C4-2B (cell line): ENCODE measurements around the gene SH3RF1.

Experiments used
- CTCF ChIP-seq: fragments of 450-650 bp; conservative IDR thresholded peaks from 2 replicates; pipeline ENCODE4 v1.5.1; 2017; ENCODE audit warnings: mild to moderate bottlenecking
- ZFX ChIP-seq: fragments of 450-650 bp; IDR thresholded peaks from 2 replicates; pipeline ENCODE4 v1.6.1; 2017

DNA sequence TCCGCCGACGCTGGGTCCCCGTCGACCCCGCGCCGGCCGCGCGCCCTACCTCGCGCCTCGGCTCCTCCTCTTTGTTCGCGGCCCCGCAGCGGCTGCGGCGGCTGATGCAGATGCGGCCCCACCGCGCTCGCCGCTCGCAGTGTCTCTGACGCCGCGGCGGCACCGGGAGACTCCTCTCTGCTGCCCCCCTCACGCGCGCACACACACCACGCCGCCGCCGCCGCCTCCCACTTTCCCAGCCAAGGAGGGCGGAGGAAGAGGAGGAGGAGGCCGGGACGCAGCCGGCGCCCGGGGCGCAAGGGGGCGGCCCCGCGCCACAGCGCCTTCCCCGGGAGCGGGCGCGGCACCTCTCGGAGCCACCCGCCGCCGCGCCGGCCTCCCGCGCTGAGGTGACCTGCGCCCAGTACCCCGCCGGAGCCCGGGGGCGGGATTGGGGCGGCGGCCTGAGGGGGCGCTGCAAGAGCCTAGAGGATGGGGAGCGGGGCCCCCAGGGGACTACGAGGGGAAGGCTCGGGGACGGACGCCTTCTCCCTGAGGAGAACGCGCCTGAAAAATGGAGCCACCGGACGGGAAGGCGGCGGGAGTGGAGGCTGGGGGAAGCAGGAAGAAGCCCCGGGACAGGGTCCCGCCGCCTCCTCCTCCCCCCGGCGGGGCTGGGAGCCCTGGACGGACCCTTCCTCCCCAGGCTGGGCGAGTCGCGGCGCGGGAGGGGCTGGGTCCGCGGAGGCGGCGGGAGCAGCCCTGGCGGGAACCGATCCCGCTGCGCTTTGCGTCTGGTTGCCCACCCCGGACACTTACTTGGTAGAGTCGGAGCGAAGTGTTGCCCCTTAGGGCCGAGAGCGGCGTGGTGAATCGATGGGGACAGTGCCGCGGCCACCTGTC is at the start of gene SH3RF1:
- TF ChIP-seq CTCF (peak; percentile 41), ZFX (no peak)
